Measurements from ENCODE around the gene SLC8A1. TPM values are rescaled to one million over a fixed set of nuclear protein-coding genes. Genes with fewer than 3 reads are reported as not detected.
A peak's percentile ranks its signal among the peaks of the same experiment; 100 is the strongest.

Gene SLC8A1
- total RNA-seq, 1 donor from 2014 or later, result 3.2 TPM

DNA sequence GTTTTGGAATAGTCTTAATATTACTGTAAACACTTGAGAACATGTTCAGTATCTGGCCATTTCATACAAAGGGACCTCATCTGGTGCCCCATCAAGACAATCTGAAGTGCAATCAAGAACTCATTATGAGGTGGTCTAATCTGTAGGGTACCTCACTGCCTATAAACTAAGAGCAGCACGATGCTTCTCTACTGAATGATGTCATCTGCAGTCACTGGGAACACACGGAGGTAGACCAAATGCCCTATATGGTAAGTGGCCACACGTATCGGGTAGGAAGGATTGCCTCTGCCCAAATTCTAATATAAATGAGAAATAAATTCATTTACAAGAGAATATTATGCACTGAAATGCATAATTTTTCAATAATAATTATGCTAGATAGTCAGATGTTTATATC, 90.4 kb downstream of the SLC8A1 start:
- DNase-seq (ENCODE audit: extremely low read depth, low read depth, low spot score), result no peak

DNA sequence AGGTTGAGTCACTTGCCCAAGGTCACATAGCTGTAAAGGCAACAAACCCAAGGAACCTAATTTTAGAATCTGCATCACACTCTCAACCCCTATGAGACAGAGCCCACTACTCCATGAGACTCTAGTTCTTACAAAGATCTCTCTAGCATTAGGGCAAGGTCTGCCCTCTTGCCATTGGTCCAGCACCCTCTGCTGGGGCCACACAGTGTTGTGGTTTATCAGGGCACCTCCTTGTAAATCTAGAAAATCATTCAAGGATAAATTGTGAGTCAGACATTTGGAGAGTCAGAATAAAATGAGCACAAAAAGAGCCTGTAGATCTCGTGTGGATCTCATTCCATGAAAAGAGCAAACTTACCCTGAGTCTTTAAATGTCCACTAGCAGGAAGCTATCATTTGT, 91.2 kb downstream of the SLC8A1 start:
- DNase-seq (ENCODE audit: extremely low read depth, low read depth, low spot score), result no peak

DNA sequence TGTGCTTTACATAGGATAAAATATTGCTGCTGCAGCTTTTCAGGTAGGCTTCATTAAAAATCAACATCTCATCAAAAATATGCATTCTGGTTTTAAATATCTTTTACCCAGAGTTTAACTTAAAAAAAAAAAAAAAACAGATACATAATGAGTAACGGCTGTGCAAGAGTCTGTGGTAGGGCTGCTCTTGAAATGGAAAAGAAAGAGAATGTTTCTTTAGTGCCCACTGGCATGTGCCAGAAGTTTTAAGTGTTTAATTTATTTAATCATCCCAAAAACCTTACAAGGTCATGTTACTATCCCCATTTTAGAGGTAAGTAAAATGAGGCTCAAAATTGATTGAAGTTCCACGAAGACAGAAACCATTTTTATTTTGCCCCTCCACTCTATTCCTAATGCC, 92.1 kb downstream of the SLC8A1 start:
- no peak for DNase-seq (ENCODE audit: extremely low read depth, low read depth, low spot score)

DNA sequence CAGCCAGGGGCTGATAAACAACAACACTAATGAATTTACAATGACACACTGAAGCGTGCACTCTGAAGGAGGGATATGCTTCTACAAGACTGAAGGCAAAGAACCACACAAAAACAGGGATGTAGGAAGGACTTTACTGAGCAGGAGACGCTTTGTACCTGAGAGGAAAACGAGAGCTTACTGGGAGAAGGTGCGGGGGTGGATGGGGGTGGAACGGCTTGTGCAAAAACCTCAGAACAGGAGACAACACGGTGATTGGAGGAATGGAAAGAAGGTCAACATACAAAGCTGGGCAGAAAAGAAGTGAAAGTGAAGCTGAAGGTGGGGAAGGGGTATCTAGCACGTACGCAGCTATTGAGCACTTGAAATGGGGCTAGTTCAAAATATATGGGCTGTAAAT, 93.1 kb downstream of the SLC8A1 start:
- DNase-seq (ENCODE audit: extremely low read depth, low read depth, low spot score), result no peak

DNA sequence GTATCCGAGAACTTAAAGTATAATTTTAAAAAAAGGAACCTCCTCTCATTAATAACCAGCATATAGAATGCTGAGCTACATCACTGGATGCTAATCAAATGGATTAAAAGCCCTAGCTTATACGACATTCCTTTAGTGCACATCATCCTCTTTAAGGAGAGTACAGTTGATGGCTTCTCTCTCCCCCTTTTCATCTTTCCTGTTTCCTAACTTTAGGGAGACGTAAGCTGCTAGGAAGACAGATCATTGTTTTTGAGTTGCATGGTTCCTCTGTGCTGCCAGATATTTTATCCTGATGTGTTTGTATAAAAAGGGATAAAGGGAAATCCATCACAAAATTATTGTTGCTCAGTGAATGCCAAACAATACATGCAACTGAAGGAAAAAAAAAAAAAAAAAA, 94.2 kb downstream of the SLC8A1 start:
- no peak for DNase-seq (ENCODE audit: extremely low read depth, low read depth, low spot score)

DNA sequence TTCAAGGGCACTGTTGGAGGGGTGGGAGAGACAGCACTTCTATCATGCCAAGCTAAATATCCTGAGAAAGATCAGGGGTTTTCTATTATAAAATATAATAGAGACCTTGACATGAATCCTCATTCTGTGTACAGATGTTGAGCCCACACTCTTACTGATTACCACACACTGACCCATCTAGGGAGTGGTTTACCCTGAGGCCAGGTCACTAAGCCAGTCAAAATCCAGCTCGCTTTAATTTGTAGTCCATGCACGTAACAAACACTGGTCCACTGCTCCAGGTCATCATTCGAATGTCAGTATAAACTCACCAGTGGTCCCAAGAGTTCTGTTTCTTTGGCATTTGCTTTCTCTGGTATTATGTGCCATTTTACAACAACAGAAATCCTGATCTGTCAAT, 96.4 kb downstream of the SLC8A1 start:
- no peak for DNase-seq (ENCODE audit: extremely low read depth, low read depth, low spot score)

DNA sequence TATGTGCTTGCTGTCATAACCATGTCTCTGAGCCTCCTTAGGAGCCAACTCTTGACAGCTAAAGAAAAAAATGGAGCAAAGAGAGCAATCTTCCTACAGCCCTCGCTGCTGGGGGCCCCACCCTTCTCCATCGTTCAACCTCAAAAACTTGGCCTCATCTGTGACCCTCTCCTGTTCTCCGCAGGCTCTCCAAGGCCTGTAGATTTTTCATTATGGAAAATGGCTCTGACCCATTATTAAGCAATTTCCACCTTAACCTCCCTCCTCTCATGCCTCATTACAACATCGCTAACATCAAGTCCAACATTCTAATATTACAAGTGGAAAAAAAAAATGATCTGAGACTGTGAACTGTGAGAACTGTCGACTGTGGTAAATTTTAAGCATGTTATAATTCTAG, 98.7 kb downstream of the SLC8A1 start:
- no peak for DNase-seq (ENCODE audit: extremely low read depth, low read depth, low spot score)

DNA sequence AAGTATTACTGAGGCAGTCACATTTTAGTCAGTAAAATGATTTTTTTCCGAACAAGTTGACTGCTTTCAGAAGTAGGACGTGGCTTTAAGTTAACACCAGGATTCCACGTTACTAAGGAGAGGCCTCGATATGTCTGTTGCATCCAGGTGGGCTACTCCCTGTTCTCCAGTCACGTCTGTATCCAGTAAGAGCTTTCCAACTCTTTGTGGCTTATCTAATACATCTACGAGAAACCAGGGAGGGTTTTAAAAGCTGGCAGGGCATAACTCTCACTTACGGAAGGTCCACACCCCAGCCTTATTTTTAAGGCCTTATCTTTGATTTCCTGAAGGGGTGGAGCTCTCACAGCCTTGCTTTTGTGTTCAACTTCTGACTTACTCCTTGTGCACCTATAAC, 99.2 kb downstream of the SLC8A1 start:
- no peak for DNase-seq (ENCODE audit: extremely low read depth, low read depth, low spot score)

DNA sequence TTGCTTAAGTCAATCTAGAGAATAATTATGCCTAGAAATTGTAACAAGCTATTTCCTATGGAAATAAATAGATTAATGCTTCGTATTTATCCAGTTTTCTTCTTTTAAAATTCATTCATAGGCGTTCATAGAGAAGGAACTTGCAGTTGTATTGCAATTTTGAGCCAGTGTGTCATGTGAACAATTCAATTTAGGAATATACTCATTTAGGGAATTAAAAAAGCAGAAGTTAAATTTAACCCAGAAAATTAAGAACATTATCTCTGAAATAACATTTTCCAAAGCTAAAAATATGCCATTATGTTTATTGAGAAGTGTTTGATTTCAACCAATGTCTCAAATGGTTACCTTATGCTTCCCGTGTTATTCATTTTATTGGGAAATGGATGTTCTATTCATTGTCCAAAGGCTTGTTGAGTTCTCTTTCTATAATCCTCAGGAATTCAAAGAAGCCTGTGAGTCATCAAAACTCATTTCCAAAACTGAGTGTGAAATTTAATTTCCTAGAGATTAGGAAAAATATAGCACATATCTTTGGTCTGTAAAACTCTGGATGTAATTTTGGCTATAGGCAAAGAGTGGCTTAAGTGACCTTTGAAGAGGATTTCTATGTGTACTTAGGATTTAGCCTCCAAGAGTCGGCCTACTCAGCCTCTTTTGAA, 99.7 kb downstream of the SLC8A1 start:
- DNase-seq (ENCODE audit: extremely low read depth, low read depth, low spot score), result no peak

DNA sequence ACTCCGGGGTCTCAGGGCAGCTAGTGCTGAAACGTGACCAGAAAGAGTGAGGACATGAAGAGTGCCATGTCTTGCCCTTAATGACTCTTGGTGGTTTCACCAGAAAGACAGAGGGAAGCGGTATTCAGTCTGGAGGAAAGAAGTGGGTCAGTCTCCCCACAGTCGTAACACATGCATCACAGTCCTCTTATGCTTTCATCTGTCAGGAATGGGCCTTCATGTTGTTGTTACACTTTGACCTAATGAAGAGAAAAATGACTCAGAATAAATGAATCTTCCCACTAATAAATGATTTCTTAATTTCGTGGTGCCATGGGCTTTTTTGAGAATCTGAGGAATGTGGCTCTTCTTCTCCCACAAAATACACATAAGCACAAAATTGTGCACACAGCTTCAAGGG, 103.2 kb downstream of the SLC8A1 start:
- no peak for DNase-seq (ENCODE audit: extremely low read depth, low read depth, low spot score)

DNA sequence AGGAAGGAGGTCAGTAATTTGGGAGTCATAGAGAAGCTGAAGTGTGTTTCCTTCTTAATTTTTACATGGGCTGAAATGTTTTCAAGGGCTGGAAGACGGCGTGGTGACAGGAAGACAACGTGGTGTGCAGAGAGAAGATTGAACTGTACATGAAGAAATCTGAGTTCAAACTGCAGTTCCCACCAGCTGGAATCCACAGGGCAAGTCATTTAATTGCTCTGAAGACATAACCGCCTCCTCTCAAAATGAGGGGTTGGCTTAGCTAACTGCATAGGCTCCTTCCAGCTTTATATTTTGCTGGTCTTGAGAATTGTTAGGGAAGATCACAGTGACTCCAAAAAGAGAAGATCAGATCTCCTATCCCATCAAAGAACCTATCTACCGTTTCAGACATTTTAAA, 103.9 kb downstream of the SLC8A1 start:
- no peak for DNase-seq (ENCODE audit: extremely low read depth, low read depth, low spot score)

DNA sequence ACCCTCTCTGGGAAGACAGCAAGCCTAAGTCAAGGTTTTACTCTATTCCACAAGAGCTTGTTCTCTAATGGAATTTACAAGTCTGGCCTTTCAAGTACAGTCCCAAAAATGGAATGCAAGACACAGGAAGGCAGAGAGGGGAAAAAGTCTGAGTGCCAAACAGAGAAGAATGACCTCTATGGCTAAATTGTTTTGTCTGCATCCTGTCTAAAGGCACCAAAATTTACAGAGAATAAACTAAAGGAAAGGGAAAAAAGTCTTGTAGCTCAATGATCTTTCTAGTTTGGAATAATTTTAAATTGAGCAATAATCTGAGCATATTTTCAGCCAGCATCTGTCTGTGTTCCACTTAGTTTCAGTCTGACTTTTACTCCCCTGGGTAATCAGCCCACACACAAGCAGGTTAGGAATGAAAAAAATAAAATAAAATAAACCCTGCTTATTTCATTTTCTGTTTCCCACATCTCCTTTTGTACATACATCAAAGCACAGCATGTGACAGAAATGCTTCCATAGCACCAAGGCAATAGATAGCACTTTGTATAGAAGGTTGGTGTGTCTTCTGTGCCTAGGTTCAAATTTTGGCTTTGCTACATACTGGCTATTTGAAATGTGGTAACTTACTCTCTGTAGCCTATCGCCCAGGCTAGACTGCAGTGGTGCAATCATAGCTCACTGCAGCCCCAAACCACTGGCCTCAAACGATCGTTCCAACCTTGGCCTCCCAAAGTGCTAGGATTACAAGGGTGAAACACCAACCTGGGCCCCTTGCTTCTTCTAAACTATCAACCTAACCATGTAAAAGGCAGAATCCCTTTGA, 105.1 kb downstream of the SLC8A1 start:
- DNase-seq (ENCODE audit: extremely low read depth, low read depth, low spot score), result no peak

DNA sequence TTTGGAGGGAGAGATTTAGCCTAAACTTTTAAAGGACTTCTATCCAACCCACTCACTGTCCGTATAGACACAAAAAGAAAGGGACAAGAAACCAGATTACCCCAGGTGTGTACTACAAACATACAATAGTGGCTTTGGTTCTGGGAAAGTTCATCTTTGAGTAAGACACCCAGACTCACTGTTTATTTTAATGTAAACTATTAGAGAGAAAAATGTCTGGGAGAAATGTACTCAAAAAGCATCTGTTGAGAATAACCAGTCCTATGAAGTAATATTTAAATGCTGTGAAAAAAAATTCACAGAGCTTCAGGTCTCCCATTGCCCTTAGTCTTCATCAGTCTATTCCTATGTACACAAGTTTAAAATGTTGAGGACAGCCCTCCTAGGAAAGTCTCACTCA, 107.5 kb downstream of the SLC8A1 start:
- DNase-seq (ENCODE audit: extremely low read depth, low read depth, low spot score), result no peak

DNA sequence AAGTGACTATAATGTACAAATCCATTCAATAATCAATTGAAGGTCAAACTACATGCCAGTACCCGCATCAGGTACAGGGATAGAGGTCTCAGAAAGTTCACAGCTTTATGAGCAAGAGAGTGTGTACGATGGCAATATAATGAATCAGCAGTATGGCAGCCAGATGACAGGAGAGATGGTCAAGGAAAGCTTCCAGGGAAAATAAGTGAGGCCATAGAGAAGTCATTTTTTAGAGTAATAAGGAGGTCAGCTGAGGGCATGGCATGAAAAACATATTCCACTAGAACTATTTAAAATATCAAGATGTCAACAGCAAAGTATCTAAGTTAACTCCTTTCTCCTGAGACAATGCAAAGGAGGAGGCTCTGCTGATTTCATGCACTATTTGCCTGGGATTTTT, 108.0 kb downstream of the SLC8A1 start:
- no peak for DNase-seq (ENCODE audit: extremely low read depth, low read depth, low spot score)

DNA sequence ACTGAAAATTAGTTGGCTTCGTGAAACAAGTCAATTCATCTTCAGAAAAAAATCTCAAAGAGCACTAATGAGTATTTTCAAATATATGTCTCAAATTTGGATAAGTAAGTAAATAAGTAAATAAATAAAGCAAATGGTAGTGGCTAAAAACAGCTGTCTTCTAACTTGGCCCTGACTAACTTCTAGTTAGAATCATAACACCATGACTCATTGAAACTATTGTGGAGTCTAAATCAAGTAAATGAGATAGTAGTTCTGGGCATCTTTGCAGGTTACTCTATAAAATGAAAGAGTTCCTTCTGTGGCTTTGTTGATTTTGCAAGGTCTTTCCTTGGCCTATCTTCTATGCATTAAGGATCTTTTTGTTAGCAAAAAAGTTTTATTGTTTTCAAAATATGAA, 110.7 kb downstream of the SLC8A1 start:
- no peak for DNase-seq (ENCODE audit: extremely low read depth, low read depth, low spot score)

DNA sequence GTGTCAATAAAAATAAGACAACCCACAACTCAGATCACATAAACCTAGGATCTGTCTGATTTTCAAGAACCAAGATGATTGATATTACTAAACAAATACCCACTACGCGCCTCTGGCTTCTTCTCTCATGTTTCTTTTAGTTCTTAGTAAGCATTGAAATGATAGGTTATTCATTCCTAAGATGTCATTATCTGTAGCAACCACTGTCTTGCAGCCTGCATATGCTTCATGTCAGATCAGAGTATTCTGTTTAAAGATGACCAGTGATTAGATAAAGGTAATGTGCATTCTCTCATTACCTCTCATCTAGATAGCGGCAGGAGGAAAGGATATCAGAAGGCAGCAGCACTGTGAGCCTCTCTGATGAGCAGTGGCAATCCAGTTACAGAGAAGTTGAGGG, 112.9 kb downstream of the SLC8A1 start:
- no peak for DNase-seq (ENCODE audit: extremely low read depth, low read depth, low spot score)

DNA sequence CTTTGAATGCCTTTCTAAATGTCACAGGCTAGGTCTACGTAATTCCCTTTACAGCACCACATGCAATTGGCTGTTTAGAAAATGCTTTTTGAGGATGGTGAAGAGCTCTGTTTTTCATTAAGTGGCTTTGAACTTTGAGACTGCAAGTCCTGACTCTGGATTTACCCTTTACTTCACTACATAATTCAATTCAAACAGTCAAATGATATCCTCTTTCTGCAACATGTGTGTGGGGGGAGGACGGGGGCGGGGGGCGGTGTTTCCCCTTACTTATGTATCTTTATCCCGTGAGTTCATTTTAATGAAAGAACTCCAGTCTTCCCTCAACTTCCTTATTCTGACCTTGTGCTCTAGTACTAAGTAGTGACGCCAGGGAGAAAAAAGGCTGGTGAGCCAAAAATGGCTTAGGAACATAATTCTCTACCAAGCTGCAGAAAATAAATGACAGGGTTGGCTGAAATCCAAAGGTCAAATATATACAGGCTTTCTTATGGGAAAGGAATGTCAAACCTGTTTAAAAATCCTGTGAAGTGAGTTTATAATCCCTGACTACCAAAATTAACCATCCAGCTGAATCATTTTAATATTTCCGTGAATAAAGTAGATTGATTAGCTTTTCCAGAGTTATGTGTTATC, 119.6 kb downstream of the SLC8A1 start:
- peak; percentile 91 for DNase-seq (ENCODE audit: extremely low read depth, low read depth, low spot score)

DNA sequence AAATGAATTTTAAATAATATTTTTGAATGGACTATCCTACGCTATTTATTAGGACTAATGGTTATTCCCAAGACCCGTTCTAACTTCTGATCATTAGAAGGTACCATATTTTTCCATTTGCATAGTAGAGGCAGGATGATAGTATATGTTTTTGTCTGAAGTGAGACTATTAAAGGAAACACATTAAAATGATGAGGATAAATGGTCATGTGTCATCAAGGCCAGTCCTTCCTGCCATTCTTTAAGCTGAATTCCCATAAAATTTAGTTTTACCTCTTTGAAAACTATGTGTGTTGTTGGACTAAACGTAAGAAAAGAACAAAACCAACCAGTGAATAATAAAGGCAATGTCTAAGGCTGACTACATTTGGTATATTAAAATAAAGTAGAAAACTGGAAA, 121.8 kb downstream of the SLC8A1 start:
- DNase-seq (ENCODE audit: extremely low read depth, low read depth, low spot score), result no peak

DNA sequence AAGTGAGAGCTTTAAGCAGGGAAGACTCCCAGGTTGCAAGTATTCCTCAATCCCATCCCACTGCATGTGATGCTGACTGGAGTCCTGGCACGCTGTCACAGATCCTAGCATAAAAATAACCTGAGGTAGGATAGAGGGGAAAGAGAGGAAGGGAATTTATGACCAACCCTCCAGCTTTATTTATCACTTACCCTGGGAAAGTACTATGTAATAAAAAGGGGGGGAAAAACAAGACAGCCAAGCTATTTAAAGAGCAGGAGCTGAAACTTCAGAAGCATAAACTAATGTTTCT, 122.2 kb downstream of the SLC8A1 start:
- DNase-seq (ENCODE audit: extremely low read depth, low read depth, low spot score), result no peak

DNA sequence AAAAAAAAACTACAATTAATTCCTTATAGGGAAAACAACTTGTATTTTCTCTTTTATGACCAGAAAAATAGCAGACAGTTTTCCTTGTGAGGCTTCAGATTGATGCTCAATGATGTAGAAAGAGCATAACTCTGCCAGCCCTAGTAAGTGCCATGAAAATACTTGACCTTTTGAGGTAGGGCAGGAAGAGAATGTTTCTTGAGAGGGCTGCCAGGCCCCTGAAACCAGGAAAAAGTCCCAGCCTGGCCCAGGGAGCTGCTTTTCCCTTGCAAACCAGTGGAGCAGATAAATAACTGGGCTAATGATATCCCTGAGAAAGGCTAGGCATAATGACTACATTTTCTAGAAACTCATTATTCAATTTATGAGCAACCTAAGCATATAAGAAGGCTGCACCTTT, 126.8 kb downstream of the SLC8A1 start:
- no peak for DNase-seq (ENCODE audit: extremely low read depth, low read depth, low spot score)

DNA sequence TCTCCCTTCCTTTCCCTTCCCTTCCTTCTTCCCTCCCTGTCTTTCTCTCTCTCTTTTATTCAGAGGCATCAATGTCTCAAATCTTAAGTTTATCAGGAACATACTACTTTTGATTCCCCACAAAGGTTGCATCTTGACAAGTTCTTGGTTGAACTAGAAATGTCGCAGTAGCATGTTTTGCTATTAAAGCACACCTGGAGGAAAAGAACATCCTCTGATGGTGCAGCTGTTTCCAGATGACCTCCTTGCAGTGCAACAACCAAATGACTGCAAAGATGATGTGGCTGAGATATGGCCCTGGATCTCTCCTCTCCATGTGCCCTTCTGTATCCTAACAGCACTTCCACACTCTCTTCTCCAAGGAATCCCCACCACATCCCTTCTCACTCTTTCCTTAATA, 127.2 kb downstream of the SLC8A1 start:
- no peak for DNase-seq (ENCODE audit: extremely low read depth, low read depth, low spot score)

DNA sequence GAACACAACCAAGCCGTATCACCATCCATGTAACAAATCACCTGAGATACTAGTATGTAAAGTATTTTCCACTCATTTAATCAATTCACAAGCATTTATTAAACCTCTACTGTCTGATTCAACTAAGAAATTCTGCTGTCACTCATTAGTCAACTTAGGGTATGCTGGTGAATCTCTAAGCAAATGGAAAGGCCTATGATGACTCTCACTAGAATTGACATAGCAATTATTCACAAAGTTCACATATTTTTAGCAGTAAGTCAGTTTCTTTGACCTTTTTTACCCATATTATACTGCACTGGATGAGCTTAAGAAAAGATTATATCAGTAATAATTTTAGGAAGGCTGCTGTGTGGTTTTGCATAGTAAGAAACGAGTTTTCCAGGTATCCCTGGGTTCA, 130.1 kb downstream of the SLC8A1 start:
- DNase-seq (ENCODE audit: extremely low read depth, low read depth, low spot score), result no peak

All from glomerular endothelial cell (primary cell).